Measurements from ENCODE around the gene GALNT16.

GALNT16 gene

GRCh38 chr14:69360438-69361108 lies 100.6 kb downstream of the GALNT16 start:
- in situ Hi-C loops (cut with MboI; ENCODE audit: low sequenced_read_pairs, unreplicated experiment), result no loop called here
- TF ChIP-seq CTCF (IDR thresholded peaks at IDR 0.05; ENCODE audit: borderline replicate concordance, control extremely low read depth, extremely low read depth, insufficient read depth, missing control alignments), result no peak
- DNase-seq (ENCODE audit: low spot score), result peak; percentile 55

- in situ Hi-C loops (cut with MboI; ENCODE audit: low sequenced_read_pairs, unreplicated experiment), result no loop called here
- no peak for DNase-seq (ENCODE audit: low spot score)
- TF ChIP-seq CTCF (IDR thresholded peaks at IDR 0.05; ENCODE audit: borderline replicate concordance, control extremely low read depth, extremely low read depth, insufficient read depth, missing control alignments), result no peak
Observed at GRCh38 chr14:69363055-69363454, 103.1 kb downstream of the GALNT16 start.

- in situ Hi-C loops (cut with MboI; ENCODE audit: low sequenced_read_pairs, unreplicated experiment), result no loop called here
- no peak for DNase-seq (ENCODE audit: low spot score)
- no peak for TF ChIP-seq CTCF (IDR thresholded peaks at IDR 0.05; ENCODE audit: borderline replicate concordance, control extremely low read depth, extremely low read depth, insufficient read depth, missing control alignments)
Observed at GRCh38 chr14:69363964-69364363, 104.0 kb downstream of the GALNT16 start.

GRCh38 chr14:69364378-69364777 lies 104.4 kb downstream of the GALNT16 start:
- in situ Hi-C loops (cut with MboI; ENCODE audit: low sequenced_read_pairs, unreplicated experiment), result no loop called here
- no peak for DNase-seq (ENCODE audit: low spot score)
- TF ChIP-seq CTCF (IDR thresholded peaks at IDR 0.05; ENCODE audit: borderline replicate concordance, control extremely low read depth, extremely low read depth, insufficient read depth, missing control alignments), result no peak

GRCh38 chr14:69366069-69366468 lies 106.1 kb downstream of the GALNT16 start:
- TF ChIP-seq CTCF (IDR thresholded peaks at IDR 0.05; ENCODE audit: borderline replicate concordance, control extremely low read depth, extremely low read depth, insufficient read depth, missing control alignments), result no peak
- in situ Hi-C loops (cut with MboI; ENCODE audit: low sequenced_read_pairs, unreplicated experiment), result no loop called here
- DNase-seq (ENCODE audit: low spot score), result no peak

- in situ Hi-C loops (cut with MboI; ENCODE audit: low sequenced_read_pairs, unreplicated experiment), result no loop called here
- DNase-seq (ENCODE audit: low spot score), result no peak
- no peak for TF ChIP-seq CTCF (IDR thresholded peaks at IDR 0.05; ENCODE audit: borderline replicate concordance, control extremely low read depth, extremely low read depth, insufficient read depth, missing control alignments)
Observed at GRCh38 chr14:69366761-69367160, 106.8 kb downstream of the GALNT16 start.
